ENCODE results near the gene ZG16. TPM values are rescaled to one million over a fixed set of nuclear protein-coding genes. Genes with fewer than 3 reads are reported as not detected.

The ZG16 gene
- total and polyA plus RNA-seq, 2 experiments from 2014 or later, result 2.7 to 3.0 TPM

DNA sequence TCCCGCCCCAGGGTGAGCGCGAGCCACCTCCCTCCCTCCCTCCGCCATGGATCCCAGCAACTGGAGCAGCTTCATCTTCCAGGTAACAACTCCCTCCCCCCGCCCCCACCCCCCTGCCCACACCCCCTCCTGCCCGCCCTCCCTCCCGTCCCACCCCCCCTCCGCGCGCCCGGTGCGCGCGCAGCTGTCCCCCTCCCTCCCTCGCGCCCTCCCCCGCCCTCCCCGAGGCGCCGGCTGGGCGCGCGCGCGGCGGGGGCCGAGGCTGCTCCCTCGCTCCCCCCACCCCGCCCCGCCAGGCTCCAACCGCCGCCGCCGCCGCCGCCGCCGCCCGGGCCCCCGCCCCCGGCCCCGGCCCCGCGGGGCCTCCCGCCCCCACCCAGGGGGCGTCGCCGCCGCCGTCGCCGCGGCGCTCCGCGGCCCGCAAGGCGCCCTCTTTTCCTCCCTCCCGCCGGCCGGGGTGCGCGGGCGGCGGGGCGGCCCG lies 28.1 kb downstream of the ZG16 start, which contains the start of gene MAZ:
Gene MAZ (plus strand): TSS at position 431 of the 481 bp plus-strand sequence. CDS start 173 bp downstream, outside the sequence.
- Histone ChIP-seq H3K4me1 (ENCODE audit: insufficient read depth) (peaks cover 38% of the 10 kb centered on the region), H3K79me2 (peaks cover 31% of the 10 kb centered on the region), H4K20me1 (ENCODE audit: insufficient read depth, poor library complexity, severe bottlenecking) (peaks cover 24% of the 10 kb centered on the region), H3K9me2 (replicated peaks; ENCODE audit: insufficient read depth) (no peaks in the 10 kb centered on the region), H3K4me3 (peak within 1 kb of the TSS; percentile 84), H3K4me2 (peak within 1 kb of the TSS; percentile 91), H3K27ac (peak within 1 kb of the TSS; percentile 98), H3K9me3 (ENCODE audit: low read depth) (no peaks in the 10 kb centered on the region), H2AFZ (no peak within 1 kb of the TSS), H3K27me3 (no peaks in the 10 kb centered on the region), H3K36me3 (replicated peaks; ENCODE audit: insufficient read depth, low read depth) (no peaks in the 10 kb centered on the region)
- 10% methylated on average over 2 of the region's 67 CpGs for WGBS (ENCODE audit: low lambda C conversion rate, missing lambda C conversion rate)
- DNase-seq (ENCODE audit: low spot score), result peak; percentile 92
- TF ChIP-seq EZH2 (IDR thresholded peaks at IDR 0.05; ENCODE audit: borderline replicate concordance) (no peak), CTCF (IDR thresholded peaks at IDR 0.05; ENCODE audit: poor library complexity) (no peak), EZH2phosphoT487 (IDR thresholded peaks at IDR 0.05; ENCODE audit: low read depth, severe bottlenecking, unreplicated experiment) (no peak)

DNA sequence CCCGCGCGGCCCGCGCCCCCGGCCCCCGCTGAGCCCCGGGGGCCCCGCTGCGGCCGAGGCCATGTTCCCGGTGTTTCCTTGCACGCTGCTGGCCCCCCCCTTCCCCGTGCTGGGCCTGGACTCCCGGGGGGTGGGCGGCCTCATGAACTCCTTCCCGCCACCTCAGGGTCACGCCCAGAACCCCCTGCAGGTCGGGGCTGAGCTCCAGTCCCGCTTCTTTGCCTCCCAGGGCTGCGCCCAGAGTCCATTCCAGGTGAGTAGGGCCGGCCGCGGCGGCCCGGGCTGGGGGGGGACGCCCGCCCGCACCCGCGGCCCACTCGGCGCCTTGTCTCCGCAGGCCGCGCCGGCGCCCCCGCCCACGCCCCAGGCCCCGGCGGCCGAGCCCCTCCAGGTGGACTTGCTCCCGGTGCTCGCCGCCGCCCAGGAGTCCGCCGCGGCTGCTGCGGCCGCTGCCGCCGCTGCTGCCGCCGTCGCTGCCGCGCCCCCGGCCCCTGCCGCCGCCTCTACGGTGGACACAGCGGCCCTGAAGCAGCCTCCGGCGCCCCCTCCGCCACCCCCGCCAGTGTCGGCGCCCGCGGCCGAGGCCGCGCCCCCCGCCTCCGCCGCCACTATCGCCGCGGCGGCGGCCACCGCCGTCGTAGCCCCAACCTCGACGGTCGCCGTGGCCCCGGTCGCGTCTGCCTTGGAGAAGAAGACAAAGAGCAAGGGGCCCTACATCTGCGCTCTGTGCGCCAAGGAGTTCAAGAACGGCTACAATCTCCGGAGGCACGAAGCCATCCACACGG lies 28.8 kb downstream of the ZG16 start:
- Histone ChIP-seq H2AFZ (no peak overlapping the region), H3K9me2 (replicated peaks; ENCODE audit: insufficient read depth) (no peaks in the 10 kb centered on the region), H3K36me3 (replicated peaks; ENCODE audit: insufficient read depth, low read depth) (no peaks in the 10 kb centered on the region), H4K20me1 (ENCODE audit: insufficient read depth, poor library complexity, severe bottlenecking) (peaks cover 24% of the 10 kb centered on the region), H3K9me3 (ENCODE audit: low read depth) (no peaks in the 10 kb centered on the region), H3K4me1 (ENCODE audit: insufficient read depth) (peaks cover 38% of the 10 kb centered on the region), H3K27ac (peak overlapping the region; percentile 93), H3K4me2 (peak overlapping the region; percentile 91), H3K79me2 (peaks cover 31% of the 10 kb centered on the region), H3K27me3 (no peaks in the 10 kb centered on the region), H3K4me3 (peak overlapping the region; percentile 84)
- peak; percentile 71 for DNase-seq (ENCODE audit: low spot score)
- TF ChIP-seq EZH2phosphoT487 (IDR thresholded peaks at IDR 0.05; ENCODE audit: low read depth, severe bottlenecking, unreplicated experiment), result no peak
- TF ChIP-seq EZH2 (IDR thresholded peaks at IDR 0.05; ENCODE audit: borderline replicate concordance), result no peak
- TF ChIP-seq CTCF (IDR thresholded peaks at IDR 0.05; ENCODE audit: poor library complexity), result no peak
- under 1% methylated on average over 30 of the region's 99 CpGs for WGBS (ENCODE audit: low lambda C conversion rate, missing lambda C conversion rate)

DNA sequence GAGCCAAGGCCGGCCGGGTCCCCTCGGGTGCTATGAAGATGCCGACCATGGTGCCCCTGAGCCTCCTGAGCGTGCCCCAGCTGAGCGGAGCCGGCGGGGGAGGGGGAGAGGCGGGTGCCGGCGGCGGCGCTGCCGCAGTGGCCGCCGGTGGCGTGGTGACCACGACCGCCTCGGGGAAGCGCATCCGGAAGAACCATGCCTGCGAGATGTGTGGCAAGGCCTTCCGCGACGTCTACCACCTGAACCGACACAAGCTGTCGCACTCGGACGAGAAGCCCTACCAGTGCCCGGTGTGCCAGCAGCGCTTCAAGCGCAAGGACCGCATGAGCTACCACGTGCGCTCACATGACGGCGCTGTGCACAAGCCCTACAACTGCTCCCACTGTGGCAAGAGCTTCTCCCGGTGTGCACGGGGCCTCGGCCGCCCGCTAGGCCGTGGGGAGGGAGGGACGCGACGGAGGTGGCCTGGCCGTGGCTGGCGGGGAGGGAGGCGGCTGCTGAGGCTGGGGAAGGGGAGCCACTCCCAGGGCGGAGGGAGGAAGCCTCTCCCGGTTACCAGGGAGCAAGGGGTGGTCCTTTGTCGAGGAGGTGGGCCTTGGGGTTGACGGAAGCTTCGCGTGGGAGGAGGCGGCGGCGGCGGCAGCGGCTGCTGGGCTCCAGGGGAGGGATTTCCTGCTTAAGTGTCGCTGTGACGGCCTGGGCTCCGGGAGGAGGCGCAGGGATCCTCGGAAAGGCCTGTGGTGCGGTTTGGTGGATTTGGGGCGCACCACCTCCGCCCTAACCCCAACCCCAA lies 29.6 kb downstream of the ZG16 start:
- Histone ChIP-seq H3K4me1 (ENCODE audit: insufficient read depth) (peaks cover 38% of the 10 kb centered on the region), H3K9me3 (ENCODE audit: low read depth) (no peaks in the 10 kb centered on the region), H2AFZ (no peak overlapping the region), H3K4me2 (peak overlapping the region; percentile 91), H3K9me2 (replicated peaks; ENCODE audit: insufficient read depth) (no peaks in the 10 kb centered on the region), H3K79me2 (peaks cover 31% of the 10 kb centered on the region), H3K27ac (peak overlapping the region; percentile 93), H4K20me1 (ENCODE audit: insufficient read depth, poor library complexity, severe bottlenecking) (peaks cover 24% of the 10 kb centered on the region), H3K27me3 (no peaks in the 10 kb centered on the region), H3K4me3 (peak overlapping the region; percentile 63), H3K36me3 (replicated peaks; ENCODE audit: insufficient read depth, low read depth) (no peaks in the 10 kb centered on the region)
- TF ChIP-seq EZH2 (IDR thresholded peaks at IDR 0.05; ENCODE audit: borderline replicate concordance) (no peak), EZH2phosphoT487 (IDR thresholded peaks at IDR 0.05; ENCODE audit: low read depth, severe bottlenecking, unreplicated experiment) (no peak), CTCF (IDR thresholded peaks at IDR 0.05; ENCODE audit: poor library complexity) (peak; percentile 56)
- DNase-seq (ENCODE audit: low spot score), result peak; percentile 92
- WGBS (ENCODE audit: low lambda C conversion rate, missing lambda C conversion rate), result 3% methylated on average over 27 of the region's 69 CpGs
